Adrenal gland (tissue), 12 donors: Measurements from ENCODE around the gene UBAP2L. TPM values are rescaled to one million over a fixed set of nuclear protein-coding genes. Genes with fewer than 3 reads are reported as not detected.
A peak's percentile ranks its signal among the peaks of the same experiment; 100 is the strongest.

ENCODE experiments used
- DNase-seq, 7 donors: peaks; one replicate each; pipeline ENCODE4 v3.0.0-alpha.2; 2019 to 2020
- H3K27ac ChIP-seq, 5 donors: fragments of 200-600 bp; sonication (generic) in 4 of 5; 1 replicate in 3 of 5; 2 replicates in 2 of 5; pipeline versions ENCODE4 v1.5.1 to v1.8.0; 2016 to 2020; ENCODE audit warnings: mild to moderate bottlenecking in 1 of 5
- H3K27me3 ChIP-seq: fragments of 200-600 bp; 2 replicates; pipeline ENCODE4 v1.8.0; 2021
- H3K36me3 ChIP-seq, 2 donors: fragments of 200-600 bp; replicated peaks in 1 of 2; 1 replicate in 1 of 2; 2 replicates in 1 of 2; pipeline versions ENCODE4 v1.5.1 to v1.8.0; 2018 to 2022
- H3K4me1 ChIP-seq, 2 donors: fragments of 200-600 bp; replicated peaks in 1 of 2; 1 replicate in 1 of 2; 2 replicates in 1 of 2; pipeline versions ENCODE4 v1.5.1 to v1.8.0; 2018 to 2021
- H3K4me3 ChIP-seq, 4 donors: fragments of 200-600 bp; sonication (generic) in 3 of 4; one replicate each; pipeline ENCODE4 v1.5.1; 2016 to 2018
- H3K9me3 ChIP-seq, 3 donors: fragments of 200-600 bp; sonication (generic) in 1 of 3; replicated peaks in 1 of 3; 1 replicate in 2 of 3; 2 replicates in 1 of 3; pipeline versions ENCODE4 v1.5.1 to v1.8.0; 2016 to 2021
- POLR2A ChIP-seq, 2 donors: fragments of 450-650 bp; IDR thresholded peaks; one replicate each; pipeline ENCODE4 v1.6.1; 2017; ENCODE audit warnings: antibody characterized with exemption in 2 of 2, mild to moderate bottlenecking in 2 of 2, moderate library complexity in 1 of 2
- WGBS, 4 donors: extraction: QIAGEN DNeasy Blood & Tissue Kit in 2 of 4; methylation state at CpG; one replicate each; pipeline versions ENCODE4 v1.1.5 to v1.1.7; 2013 to 2017; 5-methylcytosine and 5-hydroxymethylcytosine counted together
- intact Hi-C, 2 donors: fragments of 100-400 bp; cut with DNase I; formaldehyde crosslinking; loops; one replicate each; pipeline versions ENCODE4 v1.14.1 to v1.15.0; 2022 to 2023
- polyA plus RNA-seq, 3 donors: library from polyadenylated mRNA; stranded (reverse); fragments of 200-250 nt in 2 of 3; fragments of 350-450 nt in 1 of 3; fragmentation: Illumina TruSeq in 1 of 3; extraction: RNeasy Lipid Tissue Mini Kit (QIAGEN cat#74804) in 1 of 3; gene quantifications; one replicate each; pipeline ENCODE4 v1.2.3, GENCODE V29; 2013 to 2014
- total RNA-seq, 9 donors: library from RNA; depleted of rRNA in 4 of 9; stranded (reverse); fragments of >200 nt in 4 of 9; fragments of 120-200 nt in 1 of 9; fragmentation: NEBNext Ultra II Directional in 1 of 9; extraction: Animal tissue kit (Norgen Biotek cat#: 25700) in 1 of 9; gene quantifications; one replicate each; pipeline versions ENCODE4 v1.1.0 to v1.2.4, GENCODE V29; 2013 to 2023
- TF ChIP-seq, protein P1 (sequence below), 6 experiments: fragments of 450-650 bp in 4 of 6; fragments of 200-600 bp in 2 of 6; sonication (generic) in 1 of 6; IDR thresholded peaks; 1 replicate in 5 of 6; 2 replicates in 1 of 6; pipeline versions ENCODE4 v1.5.1 to v1.8.0; 2016 to 2021; ENCODE audit warnings: antibody characterized with exemption in 6 of 6, mild to moderate bottlenecking in 2 of 6, moderate library complexity in 1 of 6
- donor health status: healthy with polysubstance abuse.
- donor health status: Bipolar disorder and iron deficiency.
- donor health status: DM: yes; HTN: yes; CAD: no.
- donor health status: DM: no; HTN: no; CAD: no.
- donor health status: DM: no; HTN: no; CAD: no.
- donor health status: DM: yes; HTN: yes; CAD: no.

The UBAP2L gene
- total and polyA plus RNA-seq, 12 donors = 51.0 to 185 (median 95.0) TPM

GRCh38 chr1:154171880-154172279 is 48.9 kb upstream of the UBAP2L start:
- WGBS, 4 donors = 85 to 87% (median 86%) methylated on average over 5 of the region's 5 CpGs
- TF ChIP-seq, protein P1, sequence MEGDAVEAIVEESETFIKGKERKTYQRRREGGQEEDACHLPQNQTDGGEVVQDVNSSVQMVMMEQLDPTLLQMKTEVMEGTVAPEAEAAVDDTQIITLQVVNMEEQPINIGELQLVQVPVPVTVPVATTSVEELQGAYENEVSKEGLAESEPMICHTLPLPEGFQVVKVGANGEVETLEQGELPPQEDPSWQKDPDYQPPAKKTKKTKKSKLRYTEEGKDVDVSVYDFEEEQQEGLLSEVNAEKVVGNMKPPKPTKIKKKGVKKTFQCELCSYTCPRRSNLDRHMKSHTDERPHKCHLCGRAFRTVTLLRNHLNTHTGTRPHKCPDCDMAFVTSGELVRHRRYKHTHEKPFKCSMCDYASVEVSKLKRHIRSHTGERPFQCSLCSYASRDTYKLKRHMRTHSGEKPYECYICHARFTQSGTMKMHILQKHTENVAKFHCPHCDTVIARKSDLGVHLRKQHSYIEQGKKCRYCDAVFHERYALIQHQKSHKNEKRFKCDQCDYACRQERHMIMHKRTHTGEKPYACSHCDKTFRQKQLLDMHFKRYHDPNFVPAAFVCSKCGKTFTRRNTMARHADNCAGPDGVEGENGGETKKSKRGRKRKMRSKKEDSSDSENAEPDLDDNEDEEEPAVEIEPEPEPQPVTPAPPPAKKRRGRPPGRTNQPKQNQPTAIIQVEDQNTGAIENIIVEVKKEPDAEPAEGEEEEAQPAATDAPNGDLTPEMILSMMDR (IDR thresholded peaks at IDR 0.05) = no peak
- TF ChIP-seq POLR2A (IDR thresholded peaks at IDR 0.05) = no peak
- H3K36me3 ChIP-seq = peaks cover 0 to 86% of the 10 kb centered on the region in 2 donors
- no peak overlapping the region for H3K4me3 ChIP-seq
- H3K27me3 ChIP-seq = no peaks in the 10 kb centered on the region
- DNase-seq = no peak
- no peak overlapping the region for H3K27ac ChIP-seq
- peaks cover 11 to 22% of the 10 kb centered on the region in 2 donors for H3K4me1 ChIP-seq
- H3K9me3 ChIP-seq = no peaks in the 10 kb centered on the region
- intact Hi-C loops = no loop called here

DNA sequence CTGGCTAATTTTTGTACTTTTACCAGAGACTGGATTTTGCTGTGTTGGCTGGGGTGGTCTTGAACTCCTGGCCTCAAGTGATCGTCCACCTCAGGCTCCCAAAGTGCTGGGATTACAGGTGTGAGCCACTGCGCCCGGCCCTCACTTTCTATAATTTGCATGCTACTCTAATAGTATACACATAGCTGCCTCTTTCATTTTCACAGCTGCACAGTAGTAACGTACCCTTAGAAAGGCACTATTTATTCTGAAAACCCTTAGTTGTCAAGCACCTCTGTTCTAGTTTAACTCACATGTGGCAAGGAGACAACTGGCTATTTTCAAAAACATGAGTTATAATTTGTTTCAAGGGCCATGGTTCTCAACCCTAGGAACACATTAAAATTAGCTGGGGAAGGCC is 46.1 kb upstream of the UBAP2L start:
- intact Hi-C loops = no loop called here
- no peak for TF ChIP-seq POLR2A (IDR thresholded peaks at IDR 0.05)
- TF ChIP-seq, protein P1 (IDR thresholded peaks at IDR 0.05) = no peak
- Histone ChIP-seq H3K27ac (no peak overlapping the region), H3K36me3 (peaks cover 0 to 58% of the 10 kb centered on the region in 2 donors), H3K27me3 (no peaks in the 10 kb centered on the region), H3K9me3 (no peaks in the 10 kb centered on the region), H3K4me1 (peaks cover 38 to 49% of the 10 kb centered on the region in 2 donors), H3K4me3 (no peak overlapping the region)
- no peak for DNase-seq
- 91 to 96% (median 94%) methylated on average over 4 of the region's 4 CpGs for WGBS, 4 donors

DNA sequence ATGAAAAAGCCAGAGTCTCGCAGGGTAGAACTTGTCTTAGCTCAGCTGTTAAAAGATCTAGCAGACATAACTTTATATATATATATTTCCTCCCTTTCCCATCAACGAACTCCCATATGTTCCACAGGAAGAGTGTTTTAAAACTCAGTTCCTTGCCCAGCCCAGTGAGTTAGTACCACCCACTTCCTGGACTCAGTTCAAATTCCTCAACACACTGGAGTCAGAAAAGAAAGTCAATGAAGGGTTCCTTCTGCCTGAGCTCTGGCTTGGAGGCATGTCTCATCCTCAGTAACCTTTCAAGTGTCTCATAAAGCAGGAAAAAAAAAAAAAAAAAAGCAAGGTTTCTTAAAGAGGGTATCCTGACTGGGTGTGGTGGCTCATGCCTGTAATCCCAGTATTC is 44.4 kb upstream of the UBAP2L start:
- DNase-seq = peak in 3 of 7 donors; percentile 49
- intact Hi-C loops = no loop called here
- WGBS, 4 donors = 39 to 58% (median 43%) methylated on average over 2 of the region's 2 CpGs
- H3K4me1 ChIP-seq = peaks cover 55 to 59% of the 10 kb centered on the region in 2 donors
- no peaks in the 10 kb centered on the region for H3K27me3 ChIP-seq
- no peak overlapping the region for H3K4me3 ChIP-seq
- TF ChIP-seq POLR2A (IDR thresholded peaks at IDR 0.05) = no peak
- TF ChIP-seq, protein P1 (IDR thresholded peaks at IDR 0.05) = no peak
- H3K9me3 ChIP-seq = no peaks in the 10 kb centered on the region
- H3K27ac ChIP-seq = peak overlapping the region in 3 of 5 donors; percentile 32 to 51 (median 40)
- peaks cover 0 to 41% of the 10 kb centered on the region in 2 donors for H3K36me3 ChIP-seq

GRCh38 chr1:154178013-154178412 is 42.7 kb upstream of the UBAP2L start:
- intact Hi-C loops = no loop called here
- WGBS, 4 donors = 25 to 39% (median 29%) methylated on average over 2 of the region's 2 CpGs
- no peak for TF ChIP-seq POLR2A (IDR thresholded peaks at IDR 0.05)
- Histone ChIP-seq H3K4me3 (no peak overlapping the region), H3K9me3 (no peaks in the 10 kb centered on the region), H3K27me3 (no peaks in the 10 kb centered on the region), H3K4me1 (peaks cover 62 to 67% of the 10 kb centered on the region in 2 donors), H3K36me3 (peaks cover 0 to 24% of the 10 kb centered on the region in 2 donors), H3K27ac (peak overlapping the region in 3 of 5 donors; percentile 72 to 92 (median 86))
- DNase-seq = no peak
